Keratinocyte (primary cell): ENCODE measurements around the gene LHFPL6. TPM values are rescaled to one million over a fixed set of nuclear protein-coding genes. Genes with fewer than 3 reads are reported as not detected.

Experiments used
- DNase-seq: peaks from one replicate; pipeline ENCODE4 v3.0.0-alpha.2; 2011; ENCODE audit warnings: low read depth, missing footprints, low spot score
- FAIRE-seq: peaks from 2 replicates; lab custom pipeline; 2011; peaks lifted over from hg19 to GRCh38; lab: Jason Lieb, UNC
- H2AFZ ChIP-seq: 2 replicates; pipeline ENCODE4 v1.6.0; 2012; ENCODE audit warnings: low read length, control low read depth, inconsistent platforms; ENCODE audit not compliant: control insufficient read depth
- H3K27ac ChIP-seq: 2 replicates; pipeline ENCODE4 v1.5.1; 2011; ENCODE audit warnings: low read length; ENCODE audit not compliant: control insufficient read depth, insufficient read depth
- H3K27me3 ChIP-seq: 3 replicates; pipeline ENCODE4 v1.6.0; 2011; ENCODE audit warnings: low read length; ENCODE audit not compliant: control insufficient read depth, insufficient read depth; ENCODE audit errors: extremely low read depth
- H3K36me3 ChIP-seq, 2 experiments: 2 replicates in 1 of 2; 3 replicates in 1 of 2; pipeline ENCODE4 v1.5.1; 2011; ENCODE audit warnings: low read length in 2 of 2, mild to moderate bottlenecking in 1 of 2; ENCODE audit not compliant: control insufficient read depth in 2 of 2, insufficient read depth in 2 of 2; ENCODE audit errors: extremely low read depth in 1 of 2
- H3K4me1 ChIP-seq: 3 replicates; pipeline ENCODE4 v1.5.1; 2011; ENCODE audit warnings: low read length; ENCODE audit not compliant: control insufficient read depth, insufficient read depth; ENCODE audit errors: extremely low read depth
- H3K4me2 ChIP-seq: 3 replicates; pipeline ENCODE4 v1.6.0; 2011; ENCODE audit warnings: low read depth, low read length; ENCODE audit not compliant: control insufficient read depth, insufficient read depth; ENCODE audit errors: extremely low read depth
- H3K4me3 ChIP-seq, 3 experiments: fragments of 200-600 bp in 1 of 3; sonication (generic) in 1 of 3; 2 replicates in 2 of 3; 3 replicates in 1 of 3; pipeline ENCODE4 v1.5.1; 2011 to 2016; ENCODE audit warnings: low read length in 3 of 3, mild to moderate bottlenecking in 3 of 3, control low read depth in 2 of 3, inconsistent platforms in 1 of 3, low read depth in 1 of 3, mixed read lengths in 1 of 3, mixed run types in 1 of 3, moderate library complexity in 1 of 3; ENCODE audit not compliant: control insufficient read depth in 2 of 3, insufficient read depth in 2 of 3; ENCODE audit errors: extremely low read depth in 1 of 3
- H3K79me2 ChIP-seq: 2 replicates; pipeline ENCODE4 v1.6.0; 2012; ENCODE audit warnings: low read length; ENCODE audit not compliant: control insufficient read depth, insufficient read depth
- H3K9ac ChIP-seq: 3 replicates; pipeline ENCODE4 v1.6.0; 2011; ENCODE audit warnings: low read length; ENCODE audit not compliant: control insufficient read depth, insufficient read depth; ENCODE audit errors: extremely low read depth
- H3K9me1 ChIP-seq: 3 replicates; pipeline ENCODE4 v1.6.0; 2011; ENCODE audit warnings: low read length; ENCODE audit not compliant: control insufficient read depth, insufficient read depth; ENCODE audit errors: extremely low read depth
- H3K9me3 ChIP-seq: 2 replicates; pipeline ENCODE4 v1.5.1; 2012; ENCODE audit warnings: low read depth, low read length; ENCODE audit not compliant: control insufficient read depth
- H4K20me1 ChIP-seq: 3 replicates; pipeline ENCODE4 v1.6.0; 2011; ENCODE audit warnings: low read length; ENCODE audit not compliant: control insufficient read depth, insufficient read depth; ENCODE audit errors: extremely low read depth
- EZH2 ChIP-seq: IDR thresholded peaks from one replicate; pipeline ENCODE4 v1.6.1; 2012; ENCODE audit warnings: inconsistent platforms, mild to moderate bottlenecking, low read length, moderate library complexity
- dilution Hi-C: fragments of 300-500 bp; cut with MboI; formaldehyde crosslinking; loops from one replicate; pipeline ENCODE4 v1.7.0; 2020; ENCODE audit warnings: low sequenced_read_pairs; ENCODE audit not compliant: extremely low pct_ligation_motif_present
- polyA plus RNA-seq, 5 experiments: library from polyadenylated mRNA; depleted of rRNA in 3 of 5; stranded (reverse) in 3 of 5; stranded (forward) in 1 of 5; unstranded in 1 of 5; fragments of >200 nt; gene quantifications; 1 replicate in 1 of 5; 2 replicates in 3 of 5; 3 replicates in 1 of 5; pipeline versions ENCODE4 v1.2.1 to v1.2.3, GENCODE V29; 2011 to 2012; ENCODE audit warnings: missing spikeins in 2 of 5, low read depth in 1 of 5, low replicate concordance in 1 of 5
- TF ChIP-seq, protein P1 (sequence below), 3 experiments: IDR thresholded peaks in 1 of 3; conservative IDR thresholded peaks in 1 of 3; optimal IDR thresholded peaks in 1 of 3; 2 replicates in 2 of 3; 3 replicates in 1 of 3; pipeline versions ENCODE3 to v1.5.1; 2011; ENCODE audit warnings: low read length in 3 of 3, mild to moderate bottlenecking in 3 of 3, moderate library complexity in 2 of 3, control low read depth in 1 of 3, inconsistent platforms in 1 of 3; ENCODE audit not compliant: insufficient read depth in 2 of 3; ENCODE audit errors: extremely low read depth in 1 of 3

Gene LHFPL6
- polyA plus RNA-seq, 1 donor (not counting 4 experiments of a cell fraction or from before 2014, with no cell fraction given), result 15.8 TPM

- dilution Hi-C loops, result no loop called here
- Histone ChIP-seq H4K20me1 (no peaks in the 10 kb centered on the region), H3K4me1 (peaks cover 17% of the 10 kb centered on the region), H3K9me3 (no peaks in the 10 kb centered on the region), H2AFZ (no peak overlapping the region), H3K4me3 (no peak overlapping the region), H3K9me1 (no peaks in the 10 kb centered on the region), H3K79me2 (no peaks in the 10 kb centered on the region), H3K36me3 (no peaks in the 10 kb centered on the region), H3K4me2 (no peak overlapping the region), H3K27me3 (no peaks in the 10 kb centered on the region), H3K27ac (no peak overlapping the region), H3K9ac (no peak overlapping the region)
- DNase-seq (no peak), FAIRE-seq (peak; percentile 26)
- no peak for TF ChIP-seq EZH2
- TF ChIP-seq, protein P1, sequence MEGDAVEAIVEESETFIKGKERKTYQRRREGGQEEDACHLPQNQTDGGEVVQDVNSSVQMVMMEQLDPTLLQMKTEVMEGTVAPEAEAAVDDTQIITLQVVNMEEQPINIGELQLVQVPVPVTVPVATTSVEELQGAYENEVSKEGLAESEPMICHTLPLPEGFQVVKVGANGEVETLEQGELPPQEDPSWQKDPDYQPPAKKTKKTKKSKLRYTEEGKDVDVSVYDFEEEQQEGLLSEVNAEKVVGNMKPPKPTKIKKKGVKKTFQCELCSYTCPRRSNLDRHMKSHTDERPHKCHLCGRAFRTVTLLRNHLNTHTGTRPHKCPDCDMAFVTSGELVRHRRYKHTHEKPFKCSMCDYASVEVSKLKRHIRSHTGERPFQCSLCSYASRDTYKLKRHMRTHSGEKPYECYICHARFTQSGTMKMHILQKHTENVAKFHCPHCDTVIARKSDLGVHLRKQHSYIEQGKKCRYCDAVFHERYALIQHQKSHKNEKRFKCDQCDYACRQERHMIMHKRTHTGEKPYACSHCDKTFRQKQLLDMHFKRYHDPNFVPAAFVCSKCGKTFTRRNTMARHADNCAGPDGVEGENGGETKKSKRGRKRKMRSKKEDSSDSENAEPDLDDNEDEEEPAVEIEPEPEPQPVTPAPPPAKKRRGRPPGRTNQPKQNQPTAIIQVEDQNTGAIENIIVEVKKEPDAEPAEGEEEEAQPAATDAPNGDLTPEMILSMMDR (optimal IDR thresholded peaks at IDR 0.05 in 1 of 3, IDR thresholded peaks at IDR 0.05 in 1 of 3, conservative IDR thresholded peaks at IDR 0.05 in 1 of 3; ENCODE audit: extremely low read depth in 1 of 3, insufficient read depth in 2 of 3, low read length in 3 of 3), result no peak
Observed at GRCh38 chr13:39538816-39539790, 63.9 kb downstream of the LHFPL6 start.

GRCh38 chr13:39536906-39537305 is 66.1 kb downstream of the LHFPL6 start:
- H4K20me1 ChIP-seq, result no peaks in the 10 kb centered on the region
- H2AFZ ChIP-seq, result peak overlapping the region; percentile 73
- H3K4me1 ChIP-seq, result peaks cover 14% of the 10 kb centered on the region
- H3K79me2 ChIP-seq, result no peaks in the 10 kb centered on the region
- peak overlapping the region; percentile 14 for H3K9ac ChIP-seq
- peak overlapping the region; percentile 37 for H3K27ac ChIP-seq
- DNase-seq (peak; percentile 66), FAIRE-seq (peak; percentile 81)
- no peaks in the 10 kb centered on the region for H3K9me1 ChIP-seq
- H3K4me3 ChIP-seq, result no peak overlapping the region
- no peaks in the 10 kb centered on the region for H3K36me3 ChIP-seq
- H3K27me3 ChIP-seq, result no peaks in the 10 kb centered on the region
- TF ChIP-seq, protein P1 (optimal IDR thresholded peaks at IDR 0.05 in 1 of 3, IDR thresholded peaks at IDR 0.05 in 1 of 3, conservative IDR thresholded peaks at IDR 0.05 in 1 of 3; ENCODE audit: extremely low read depth in 1 of 3, insufficient read depth in 2 of 3, low read length in 3 of 3), result no peak
- no peak for TF ChIP-seq EZH2
- no peaks in the 10 kb centered on the region for H3K9me3 ChIP-seq
- peak overlapping the region; percentile 59 for H3K4me2 ChIP-seq
- dilution Hi-C loops, result no loop called here
